ENCODE data around the gene TSFM.

TSFM gene

DNA sequence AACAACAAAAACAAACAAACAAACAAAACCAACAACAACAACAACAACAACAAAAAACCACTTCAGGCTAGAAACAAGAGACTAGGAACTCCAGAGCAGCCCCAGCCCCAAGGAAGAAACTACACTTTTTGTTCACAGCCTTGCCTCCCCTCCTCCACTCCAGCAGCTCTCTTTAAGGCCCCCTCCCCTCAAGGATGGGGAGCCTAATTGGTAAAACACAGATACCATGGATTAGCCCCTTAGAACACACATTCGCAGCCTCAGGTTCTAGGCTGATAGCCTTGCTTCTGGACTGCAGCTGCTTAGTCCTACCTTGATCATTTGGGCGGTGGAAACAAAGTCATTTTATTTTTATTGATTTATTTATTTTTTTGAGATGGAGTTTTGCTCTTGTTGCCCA is 47.8 kb downstream of the TSFM start:
- TF ChIP-seq, protein P1, sequence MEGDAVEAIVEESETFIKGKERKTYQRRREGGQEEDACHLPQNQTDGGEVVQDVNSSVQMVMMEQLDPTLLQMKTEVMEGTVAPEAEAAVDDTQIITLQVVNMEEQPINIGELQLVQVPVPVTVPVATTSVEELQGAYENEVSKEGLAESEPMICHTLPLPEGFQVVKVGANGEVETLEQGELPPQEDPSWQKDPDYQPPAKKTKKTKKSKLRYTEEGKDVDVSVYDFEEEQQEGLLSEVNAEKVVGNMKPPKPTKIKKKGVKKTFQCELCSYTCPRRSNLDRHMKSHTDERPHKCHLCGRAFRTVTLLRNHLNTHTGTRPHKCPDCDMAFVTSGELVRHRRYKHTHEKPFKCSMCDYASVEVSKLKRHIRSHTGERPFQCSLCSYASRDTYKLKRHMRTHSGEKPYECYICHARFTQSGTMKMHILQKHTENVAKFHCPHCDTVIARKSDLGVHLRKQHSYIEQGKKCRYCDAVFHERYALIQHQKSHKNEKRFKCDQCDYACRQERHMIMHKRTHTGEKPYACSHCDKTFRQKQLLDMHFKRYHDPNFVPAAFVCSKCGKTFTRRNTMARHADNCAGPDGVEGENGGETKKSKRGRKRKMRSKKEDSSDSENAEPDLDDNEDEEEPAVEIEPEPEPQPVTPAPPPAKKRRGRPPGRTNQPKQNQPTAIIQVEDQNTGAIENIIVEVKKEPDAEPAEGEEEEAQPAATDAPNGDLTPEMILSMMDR (IDR thresholded peaks at IDR 0.05; ENCODE audit: borderline replicate concordance, insufficient read depth, low read depth, low read length) = no peak

DNA sequence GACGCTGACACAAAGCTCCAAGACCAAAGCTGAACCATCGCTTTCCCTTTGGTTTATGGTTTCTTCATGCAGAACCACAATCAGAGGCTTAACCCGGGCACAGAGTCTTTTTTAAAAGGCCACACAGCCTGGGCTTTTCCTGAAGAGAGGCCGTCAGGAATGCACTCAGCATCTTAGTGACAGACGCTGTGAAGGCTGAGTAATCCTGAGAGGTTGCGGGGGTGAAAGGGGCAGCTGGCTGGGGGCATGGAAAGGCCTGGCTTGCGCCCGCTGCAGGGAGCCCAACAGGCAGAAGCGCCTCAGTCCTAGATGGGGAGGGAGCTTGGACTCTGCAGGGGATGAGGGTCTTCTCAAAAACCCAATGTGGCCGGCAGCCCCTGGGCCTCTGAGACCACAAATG is 50.4 kb downstream of the TSFM start:
- TF ChIP-seq, protein P1 (IDR thresholded peaks at IDR 0.05; ENCODE audit: borderline replicate concordance, insufficient read depth, low read depth, low read length) = no peak
- H3K4me3 ChIP-seq (ENCODE audit: low read depth, low read length) = no peak overlapping the region

More for the DNA sequence above, 47.8 kb downstream of the TSFM start:
- no peak overlapping the region for H3K4me3 ChIP-seq (ENCODE audit: low read depth, low read length)

DNA sequence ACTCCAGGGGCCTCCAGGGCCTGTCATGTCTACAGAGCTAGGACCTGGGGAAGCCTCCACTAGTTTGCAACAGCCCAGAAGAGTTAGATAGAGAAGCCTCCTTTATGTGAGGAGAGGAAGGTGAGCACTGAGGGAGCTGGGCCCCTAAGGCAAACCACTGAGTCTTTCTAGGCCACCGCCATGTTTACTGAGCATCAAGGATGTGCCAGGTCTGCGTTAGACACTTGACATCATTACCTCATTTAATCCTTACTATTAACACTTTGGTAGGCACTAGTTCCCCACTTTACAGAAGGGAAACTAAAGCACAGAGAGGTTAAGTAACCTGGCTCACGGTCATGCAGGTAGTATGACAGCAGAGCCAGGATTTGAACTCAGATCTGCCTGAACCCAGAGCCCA is 51.1 kb downstream of the TSFM start:
- TF ChIP-seq, protein P1 (IDR thresholded peaks at IDR 0.05; ENCODE audit: borderline replicate concordance, insufficient read depth, low read depth, low read length) = no peak
- no peak overlapping the region for H3K4me3 ChIP-seq (ENCODE audit: low read depth, low read length)

DNA sequence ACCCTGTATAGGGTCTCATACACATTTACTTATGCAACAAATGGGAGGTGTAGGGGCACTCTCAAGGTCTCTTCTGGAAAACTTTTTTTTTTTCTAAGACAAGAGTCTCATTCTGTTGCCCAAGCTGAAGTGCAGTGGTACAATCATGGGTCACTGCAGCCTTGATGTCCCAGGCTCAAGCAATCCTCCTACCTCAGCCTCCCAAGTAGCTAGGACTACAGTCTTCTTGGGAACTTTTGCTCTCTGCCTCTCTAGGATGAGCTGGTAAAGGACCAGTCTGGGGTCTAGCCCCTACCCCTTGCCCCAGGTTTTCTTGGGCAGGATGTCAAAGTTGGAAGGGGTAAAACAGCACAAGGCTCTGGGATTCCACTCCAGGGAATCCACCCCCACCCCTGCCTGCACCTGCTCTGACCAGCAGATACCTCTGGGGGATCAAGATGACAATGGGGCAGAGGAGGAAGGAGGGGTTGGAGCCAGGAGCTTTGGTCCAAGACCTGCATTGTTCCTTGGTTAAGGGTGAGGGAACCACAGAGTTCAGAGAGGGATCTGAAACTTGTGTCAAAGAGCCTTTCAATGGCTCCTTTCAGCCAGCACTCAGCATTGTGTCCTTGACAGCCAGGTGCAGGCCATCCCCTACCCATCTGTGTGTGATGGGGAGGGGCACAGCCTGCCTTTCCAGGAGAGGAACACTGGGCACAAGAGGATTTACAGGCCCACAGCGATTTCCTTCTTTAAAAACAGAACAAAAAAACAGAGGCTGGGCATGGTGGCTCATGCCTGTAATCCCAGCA is 51.7 kb downstream of the TSFM start:
- no peak overlapping the region for H3K4me3 ChIP-seq (ENCODE audit: low read depth, low read length)
- TF ChIP-seq, protein P1 (IDR thresholded peaks at IDR 0.05; ENCODE audit: borderline replicate concordance, insufficient read depth, low read depth, low read length) = no peak

DNA sequence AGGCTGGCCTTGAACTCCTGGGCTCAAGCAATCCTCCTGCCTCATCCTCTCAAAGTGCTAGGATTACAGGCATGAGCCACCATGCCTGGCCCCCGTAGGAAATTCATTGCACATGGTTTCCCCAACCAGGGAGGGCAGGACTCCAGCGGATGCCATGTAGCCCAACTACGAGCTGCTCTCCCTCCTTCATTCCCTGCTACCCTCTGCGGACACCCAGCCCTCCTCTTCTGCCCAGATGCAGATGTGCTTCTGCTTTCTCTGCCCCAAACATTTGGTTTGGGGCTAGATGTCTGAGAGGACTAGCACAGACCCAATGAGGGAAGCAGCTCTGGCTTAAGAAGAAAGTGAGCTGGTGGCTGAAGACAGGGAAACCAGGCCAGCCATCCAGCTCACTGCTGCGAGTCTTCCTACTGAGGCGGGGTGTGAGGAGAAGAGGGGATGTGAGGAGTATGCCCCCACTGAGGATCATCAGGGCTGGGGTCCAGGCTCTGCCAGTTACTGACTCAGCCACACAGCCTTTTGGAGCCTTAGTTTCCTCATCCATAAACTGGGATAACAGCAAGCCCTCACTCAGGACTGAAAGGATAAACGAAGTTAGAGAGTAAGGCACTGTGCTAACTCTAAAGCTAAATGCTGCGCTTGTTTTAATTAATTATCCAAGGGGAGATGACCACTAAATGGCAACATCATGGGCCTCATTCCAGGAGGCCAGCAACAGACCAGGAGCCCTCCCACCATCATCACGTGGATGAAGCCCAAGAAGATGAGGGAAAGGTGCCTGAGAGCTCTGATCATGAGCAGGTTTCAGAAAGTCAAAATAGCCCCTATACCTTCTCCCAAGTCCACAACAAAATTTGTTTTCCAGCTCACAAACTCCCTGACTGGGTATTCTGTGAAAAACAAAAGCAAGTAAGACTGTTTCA is 53.0 kb downstream of the TSFM start:
- peak overlapping the region; percentile 16 for H3K4me3 ChIP-seq (ENCODE audit: low read depth, low read length)

DNA sequence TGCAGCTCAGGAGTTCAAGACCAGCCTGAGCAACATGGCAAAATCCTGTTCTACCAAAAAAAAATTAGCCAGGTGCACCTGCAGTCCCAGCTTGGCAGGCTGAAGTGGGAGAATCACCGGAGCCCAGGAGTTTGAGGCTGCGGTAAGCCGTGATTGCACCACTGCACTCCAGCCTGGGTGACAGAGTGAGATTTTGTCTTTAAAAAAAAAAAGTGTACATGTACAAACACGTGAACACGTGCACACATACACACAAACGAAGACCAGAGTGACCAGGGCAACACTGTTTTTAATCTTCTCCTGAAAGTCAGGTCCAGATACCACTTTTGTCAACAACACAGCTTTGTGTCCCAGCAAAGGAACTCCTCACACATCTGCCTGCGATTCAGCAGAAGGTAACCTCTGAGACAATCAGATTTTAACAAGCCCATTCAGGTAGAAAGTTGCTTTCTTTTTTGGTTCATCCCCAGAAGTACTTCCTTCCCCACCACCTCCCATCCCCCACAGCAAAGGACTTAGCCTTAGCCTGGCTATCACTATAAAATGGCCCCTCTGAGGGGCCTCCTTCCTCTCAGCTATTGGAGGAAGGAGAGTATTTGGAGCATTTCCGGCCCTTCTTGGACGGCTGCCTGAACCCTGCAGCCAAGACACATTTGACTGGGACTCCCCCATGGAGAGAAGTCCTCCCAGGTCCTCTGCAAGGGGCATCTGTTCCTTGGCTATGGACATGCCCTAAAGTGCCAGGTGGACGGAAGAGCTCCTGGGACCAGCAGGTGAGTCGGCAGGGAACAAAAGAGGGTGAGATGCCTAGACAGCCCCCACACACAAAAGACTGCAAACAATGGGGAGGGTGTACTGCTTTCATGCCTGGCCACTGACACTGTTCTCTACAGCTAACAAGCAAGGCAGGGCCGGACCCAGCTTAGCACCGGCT is 54.1 kb downstream of the TSFM start:
- H3K4me3 ChIP-seq (ENCODE audit: low read depth, low read length) = peak overlapping the region; percentile 6

More for the DNA sequence above, 53.0 kb downstream of the TSFM start:
- TF ChIP-seq, protein P1 (IDR thresholded peaks at IDR 0.05; ENCODE audit: borderline replicate concordance, insufficient read depth, low read depth, low read length) = no peak

More for the DNA sequence above, 54.1 kb downstream of the TSFM start:
- TF ChIP-seq, protein P1 (IDR thresholded peaks at IDR 0.05; ENCODE audit: borderline replicate concordance, insufficient read depth, low read depth, low read length) = no peak
